GM23248 (cell line): Measurements from ENCODE around the gene LRGUK. TPM values are rescaled to one million over a fixed set of nuclear protein-coding genes. Genes with fewer than 3 reads are reported as not detected.

Source experiments
- DNase-seq: peaks from one replicate; pipeline ENCODE4 v3.0.0-alpha.2; 2015
- H2AFZ ChIP-seq: fragments of 200-600 bp; sonication (generic); 2 replicates; pipeline ENCODE4 v1.6.1; 2016; ENCODE audit warnings: antibody characterized with exemption
- H3F3A ChIP-seq: fragments of 200-600 bp; sonication (generic); 2 replicates; pipeline ENCODE4 v1.6.1; 2016; ENCODE audit warnings: mild to moderate bottlenecking, antibody characterized with exemption, mixed run types; ENCODE audit not compliant: insufficient read depth
- H3K27ac ChIP-seq: fragments of 200-600 bp; sonication (generic); 2 replicates; pipeline ENCODE4 v1.5.1; 2016; ENCODE audit warnings: mild to moderate bottlenecking
- H3K27me3 ChIP-seq: fragments of 200-600 bp; sonication (generic); replicated peaks from 2 replicates; pipeline ENCODE4 v1.6.1; 2016; ENCODE audit warnings: mild to moderate bottlenecking; ENCODE audit not compliant: insufficient read depth
- H3K36me3 ChIP-seq: fragments of 200-600 bp; sonication (generic); 2 replicates; pipeline ENCODE4 v1.6.1; 2016; ENCODE audit warnings: low read depth, mild to moderate bottlenecking
- H3K4me1 ChIP-seq: fragments of 200-600 bp; sonication (generic); 2 replicates; pipeline ENCODE4 v1.6.1; 2016; ENCODE audit warnings: mild to moderate bottlenecking; ENCODE audit not compliant: insufficient read depth
- H3K4me2 ChIP-seq: fragments of 200-600 bp; sonication (generic); one replicate; pipeline ENCODE4 v1.6.1; 2016; ENCODE audit warnings: mild to moderate bottlenecking; ENCODE audit not compliant: unreplicated experiment
- H3K4me3 ChIP-seq: fragments of 200-600 bp; sonication (generic); 2 replicates; pipeline ENCODE4 v1.5.1; 2016; ENCODE audit warnings: mild to moderate bottlenecking
- H3K79me2 ChIP-seq: fragments of 200-600 bp; sonication (generic); 2 replicates; pipeline ENCODE4 v1.6.1; 2016; ENCODE audit warnings: mild to moderate bottlenecking; ENCODE audit not compliant: insufficient read depth
- H3K9ac ChIP-seq: fragments of 200-600 bp; sonication (generic); 2 replicates; pipeline ENCODE4 v1.6.1; 2016; ENCODE audit warnings: mild to moderate bottlenecking
- H3K9me2 ChIP-seq: fragments of 200-600 bp; sonication (generic); 2 replicates; pipeline ENCODE4 v1.6.1; 2016; ENCODE audit warnings: mixed run types, mild to moderate bottlenecking, moderate library complexity; ENCODE audit not compliant: insufficient read depth
- H3K9me3 ChIP-seq: fragments of 200-600 bp; sonication (generic); one replicate; pipeline ENCODE4 v1.6.1; 2017; ENCODE audit warnings: low read depth
- H4K20me1 ChIP-seq: fragments of 200-600 bp; sonication (generic); 2 replicates; pipeline ENCODE4 v1.6.0; 2016; ENCODE audit not compliant: insufficient read depth
- EZH2 ChIP-seq: fragments of 200-600 bp; sonication (generic); IDR thresholded peaks from 2 replicates; pipeline ENCODE4 v1.6.1; 2018; ENCODE audit warnings: antibody characterized with exemption, mild to moderate bottlenecking; ENCODE audit not compliant: insufficient read depth, poor library complexity, severe bottlenecking
- EZH2phosphoT487 ChIP-seq: fragments of 200-600 bp; sonication (generic); IDR thresholded peaks from 2 replicates; pipeline ENCODE4 v1.6.1; 2018; ENCODE audit warnings: antibody characterized with exemption, moderate library complexity, mild to moderate bottlenecking, low read depth; ENCODE audit not compliant: insufficient read depth
- WGBS, 2 experiments: methylation state at CpG; one replicate each; pipeline ENCODE4 v1.1.6; 2015 to 2017; ENCODE audit warnings: low lambda C conversion rate in 2 of 2, low coverage in 1 of 2; ENCODE audit errors: missing lambda C conversion rate in 2 of 2; 5-methylcytosine and 5-hydroxymethylcytosine counted together
- in situ Hi-C: fragments of 300-500 bp; cut with MboI; formaldehyde crosslinking; loops from 2 replicates; pipeline ENCODE4 v1.15.0; 2020
- polyA plus RNA-seq: library from polyadenylated mRNA; unstranded; fragments of >200 nt; fragmentation: Nextera tagmentation; extraction: Ambion mirVana; gene quantifications from 2 replicates; pipeline ENCODE4 v1.2.1, GENCODE V29; 2016
- total RNA-seq: library from RNA; depleted of rRNA; stranded (reverse); fragments of >200 nt; shearing (Covaris generic); gene quantifications from 2 replicates; pipeline ENCODE4 v1.2.3, GENCODE V29; 2014

LRGUK gene
- total and polyA plus RNA-seq, 2 experiments from 2014 or later: 0.11 TPM; not detected in 1

DNA sequence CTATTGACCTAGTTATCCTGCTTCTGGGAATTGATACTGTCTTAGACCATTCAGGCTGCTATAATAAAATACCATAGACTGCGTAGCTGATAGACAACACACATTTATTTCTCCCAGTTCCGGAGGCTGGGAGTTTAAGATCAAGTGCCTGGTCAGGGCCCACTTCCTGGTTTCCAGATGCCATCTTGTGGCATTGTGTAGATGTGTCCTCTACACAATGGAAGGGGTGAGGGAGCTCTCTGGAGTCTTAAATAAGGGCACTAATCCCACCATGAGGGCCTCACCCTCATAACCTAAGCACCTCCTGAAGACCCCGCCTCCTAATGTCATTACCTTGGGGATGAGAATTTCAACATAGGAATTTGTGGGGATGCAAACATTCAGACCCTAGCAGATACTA is 127.2 kb downstream of the LRGUK start:
- no peaks in the 10 kb centered on the region for H3K9me2 ChIP-seq
- no peak overlapping the region for H3K9ac ChIP-seq
- WGBS, 2 experiments: 69 to 79% methylated on average over 3 of the region's 3 CpGs
- no peak overlapping the region for H3K4me3 ChIP-seq
- no peak overlapping the region for H3K27ac ChIP-seq
- no peaks in the 10 kb centered on the region for H3K79me2 ChIP-seq
- no peaks in the 10 kb centered on the region for H3K4me1 ChIP-seq
- peak; percentile 9 for DNase-seq
- no peak overlapping the region for H3K4me2 ChIP-seq
- TF ChIP-seq EZH2 (no peak), EZH2phosphoT487 (no peak)
- H2AFZ ChIP-seq: no peak overlapping the region
- H3F3A ChIP-seq: no peaks in the 10 kb centered on the region
- H3K9me3 ChIP-seq: no peaks in the 10 kb centered on the region
- in situ Hi-C loops: no loop called here
- H3K36me3 ChIP-seq: no peaks in the 10 kb centered on the region
- no peaks in the 10 kb centered on the region for H3K27me3 ChIP-seq
- no peaks in the 10 kb centered on the region for H4K20me1 ChIP-seq

DNA sequence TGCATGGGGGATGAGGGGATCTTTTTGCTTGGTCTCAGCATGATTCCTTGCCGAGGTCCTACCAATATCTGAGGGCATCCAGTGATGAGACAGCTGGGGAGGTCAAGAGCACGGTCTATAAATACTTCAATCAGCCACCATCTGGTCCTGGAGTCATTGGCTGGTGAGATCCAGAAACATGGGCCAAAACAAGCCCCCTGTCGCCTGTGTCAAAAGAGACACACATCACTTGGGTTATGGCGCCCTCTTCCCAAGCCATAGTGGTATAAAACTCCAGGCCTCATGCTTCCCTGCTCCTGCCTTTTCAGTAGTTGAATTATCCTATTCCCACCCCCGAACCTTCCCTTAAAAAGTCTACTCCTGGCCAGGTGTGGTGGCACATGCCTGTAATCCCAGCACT is 128.7 kb downstream of the LRGUK start:
- Histone ChIP-seq H3K4me3 (no peak overlapping the region), H3K9ac (no peak overlapping the region), H3K79me2 (no peaks in the 10 kb centered on the region), H3F3A (no peaks in the 10 kb centered on the region), H3K9me2 (no peaks in the 10 kb centered on the region), H3K27me3 (no peaks in the 10 kb centered on the region), H3K4me2 (no peak overlapping the region), H3K27ac (no peak overlapping the region), H4K20me1 (no peaks in the 10 kb centered on the region), H3K4me1 (no peaks in the 10 kb centered on the region), H3K9me3 (no peaks in the 10 kb centered on the region), H3K36me3 (no peaks in the 10 kb centered on the region), H2AFZ (no peak overlapping the region)
- 52 to 53% methylated on average over 5 of the region's 5 CpGs for WGBS, 2 experiments
- in situ Hi-C loops: no loop called here
- TF ChIP-seq EZH2: no peak
- TF ChIP-seq EZH2phosphoT487: no peak
- no peak for DNase-seq

DNA sequence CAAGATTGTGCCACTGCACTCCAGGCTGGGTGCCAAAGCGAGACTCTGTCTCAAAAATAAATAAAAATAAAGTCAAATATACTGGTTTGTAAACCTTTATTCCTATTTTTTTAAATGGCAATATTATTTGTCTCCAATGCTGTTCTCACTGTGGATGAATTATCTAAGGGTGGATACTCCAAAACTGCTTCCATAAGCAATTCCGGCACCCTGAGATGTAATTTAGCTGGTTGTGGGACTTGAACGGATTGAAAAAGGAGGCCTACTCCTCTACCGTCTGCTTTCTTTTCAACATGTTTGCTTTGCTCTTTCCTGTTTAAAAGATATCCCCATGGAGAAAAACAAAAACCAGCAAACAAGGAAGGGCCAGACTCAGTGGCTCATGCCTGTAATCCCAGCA is 135.2 kb downstream of the LRGUK start:
- in situ Hi-C loops: no loop called here
- Histone ChIP-seq H2AFZ (no peak overlapping the region), H3K4me3 (no peak overlapping the region), H3F3A (no peaks in the 10 kb centered on the region), H3K27ac (no peak overlapping the region), H3K9ac (no peak overlapping the region), H3K9me2 (no peaks in the 10 kb centered on the region), H3K79me2 (no peaks in the 10 kb centered on the region), H3K4me1 (no peaks in the 10 kb centered on the region), H3K36me3 (no peaks in the 10 kb centered on the region), H3K27me3 (no peaks in the 10 kb centered on the region), H3K4me2 (no peak overlapping the region), H4K20me1 (no peaks in the 10 kb centered on the region), H3K9me3 (no peaks in the 10 kb centered on the region)
- no peak for DNase-seq
- TF ChIP-seq EZH2phosphoT487: no peak
- 63 to 67% methylated on average over 4 of the region's 4 CpGs for WGBS, 2 experiments

DNA sequence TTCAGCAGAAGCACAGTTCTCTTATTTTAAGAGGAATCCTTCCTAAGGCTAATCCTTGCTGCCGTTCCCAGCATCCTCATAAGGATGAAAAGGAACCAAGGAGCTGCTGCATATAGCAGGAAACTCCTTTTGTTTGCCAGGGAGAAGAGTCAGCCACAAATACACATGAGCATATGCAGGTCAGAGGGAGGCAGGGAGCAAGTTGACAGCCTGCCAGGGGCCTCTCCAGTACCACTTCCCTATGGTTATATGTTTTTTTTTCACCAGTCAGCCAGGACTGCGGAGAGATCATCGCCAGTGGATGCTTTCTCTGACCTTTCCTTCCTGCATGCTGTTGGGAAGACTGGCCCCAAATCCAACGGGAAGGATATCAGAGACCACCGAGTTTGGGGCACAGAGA is 149.8 kb downstream of the LRGUK start:
- Histone ChIP-seq H3K4me1 (no peaks in the 10 kb centered on the region), H3F3A (no peaks in the 10 kb centered on the region), H4K20me1 (no peaks in the 10 kb centered on the region), H3K9ac (no peak overlapping the region), H3K4me2 (no peak overlapping the region), H3K27ac (no peak overlapping the region), H3K79me2 (no peaks in the 10 kb centered on the region), H3K9me3 (no peaks in the 10 kb centered on the region), H3K9me2 (no peaks in the 10 kb centered on the region), H3K4me3 (no peak overlapping the region), H3K27me3 (peaks cover 5% of the 10 kb centered on the region; the same call in 1 of the 2 replicates), H2AFZ (no peak overlapping the region), H3K36me3 (no peaks in the 10 kb centered on the region)
- DNase-seq: no peak
- 29 to 32% methylated on average over 5 of the region's 5 CpGs for WGBS, 2 experiments
- in situ Hi-C loops: no loop called here
- TF ChIP-seq EZH2phosphoT487 (no peak), EZH2 (no peak)
